HL-60 (cell line): Measurements from ENCODE around the gene HELZ.

ENCODE experiments used
- GABPA ChIP-seq: IDR thresholded peaks from 2 replicates; pipeline ENCODE4 v1.6.1; 2012; ENCODE audit warnings: low read depth
- POLR2AphosphoS5 ChIP-seq: IDR thresholded peaks from 2 replicates; pipeline ENCODE4 v1.6.1; 2012; ENCODE audit warnings: low read depth
- SPI1 ChIP-seq: IDR thresholded peaks from 2 replicates; pipeline ENCODE4 v1.6.1; 2012; ENCODE audit warnings: low read depth, mild to moderate bottlenecking, borderline replicate concordance
- TF ChIP-seq, protein P1 (sequence below): IDR thresholded peaks from one replicate; pipeline ENCODE4 v1.5.1; 2011; ENCODE audit warnings: low read length, control low read depth, inconsistent platforms; ENCODE audit not compliant: insufficient read depth
- TF ChIP-seq, protein P2 (sequence below): IDR thresholded peaks from 2 replicates; pipeline ENCODE4 v1.6.1; 2012; ENCODE audit warnings: low read depth; ENCODE audit not compliant: insufficient replicate concordance

- no peak for TF ChIP-seq GABPA
- TF ChIP-seq, protein P1, sequence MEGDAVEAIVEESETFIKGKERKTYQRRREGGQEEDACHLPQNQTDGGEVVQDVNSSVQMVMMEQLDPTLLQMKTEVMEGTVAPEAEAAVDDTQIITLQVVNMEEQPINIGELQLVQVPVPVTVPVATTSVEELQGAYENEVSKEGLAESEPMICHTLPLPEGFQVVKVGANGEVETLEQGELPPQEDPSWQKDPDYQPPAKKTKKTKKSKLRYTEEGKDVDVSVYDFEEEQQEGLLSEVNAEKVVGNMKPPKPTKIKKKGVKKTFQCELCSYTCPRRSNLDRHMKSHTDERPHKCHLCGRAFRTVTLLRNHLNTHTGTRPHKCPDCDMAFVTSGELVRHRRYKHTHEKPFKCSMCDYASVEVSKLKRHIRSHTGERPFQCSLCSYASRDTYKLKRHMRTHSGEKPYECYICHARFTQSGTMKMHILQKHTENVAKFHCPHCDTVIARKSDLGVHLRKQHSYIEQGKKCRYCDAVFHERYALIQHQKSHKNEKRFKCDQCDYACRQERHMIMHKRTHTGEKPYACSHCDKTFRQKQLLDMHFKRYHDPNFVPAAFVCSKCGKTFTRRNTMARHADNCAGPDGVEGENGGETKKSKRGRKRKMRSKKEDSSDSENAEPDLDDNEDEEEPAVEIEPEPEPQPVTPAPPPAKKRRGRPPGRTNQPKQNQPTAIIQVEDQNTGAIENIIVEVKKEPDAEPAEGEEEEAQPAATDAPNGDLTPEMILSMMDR: no peak
- TF ChIP-seq POLR2AphosphoS5: no peak
- TF ChIP-seq, protein P2, sequence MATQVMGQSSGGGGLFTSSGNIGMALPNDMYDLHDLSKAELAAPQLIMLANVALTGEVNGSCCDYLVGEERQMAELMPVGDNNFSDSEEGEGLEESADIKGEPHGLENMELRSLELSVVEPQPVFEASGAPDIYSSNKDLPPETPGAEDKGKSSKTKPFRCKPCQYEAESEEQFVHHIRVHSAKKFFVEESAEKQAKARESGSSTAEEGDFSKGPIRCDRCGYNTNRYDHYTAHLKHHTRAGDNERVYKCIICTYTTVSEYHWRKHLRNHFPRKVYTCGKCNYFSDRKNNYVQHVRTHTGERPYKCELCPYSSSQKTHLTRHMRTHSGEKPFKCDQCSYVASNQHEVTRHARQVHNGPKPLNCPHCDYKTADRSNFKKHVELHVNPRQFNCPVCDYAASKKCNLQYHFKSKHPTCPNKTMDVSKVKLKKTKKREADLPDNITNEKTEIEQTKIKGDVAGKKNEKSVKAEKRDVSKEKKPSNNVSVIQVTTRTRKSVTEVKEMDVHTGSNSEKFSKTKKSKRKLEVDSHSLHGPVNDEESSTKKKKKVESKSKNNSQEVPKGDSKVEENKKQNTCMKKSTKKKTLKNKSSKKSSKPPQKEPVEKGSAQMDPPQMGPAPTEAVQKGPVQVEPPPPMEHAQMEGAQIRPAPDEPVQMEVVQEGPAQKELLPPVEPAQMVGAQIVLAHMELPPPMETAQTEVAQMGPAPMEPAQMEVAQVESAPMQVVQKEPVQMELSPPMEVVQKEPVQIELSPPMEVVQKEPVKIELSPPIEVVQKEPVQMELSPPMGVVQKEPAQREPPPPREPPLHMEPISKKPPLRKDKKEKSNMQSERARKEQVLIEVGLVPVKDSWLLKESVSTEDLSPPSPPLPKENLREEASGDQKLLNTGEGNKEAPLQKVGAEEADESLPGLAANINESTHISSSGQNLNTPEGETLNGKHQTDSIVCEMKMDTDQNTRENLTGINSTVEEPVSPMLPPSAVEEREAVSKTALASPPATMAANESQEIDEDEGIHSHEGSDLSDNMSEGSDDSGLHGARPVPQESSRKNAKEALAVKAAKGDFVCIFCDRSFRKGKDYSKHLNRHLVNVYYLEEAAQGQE: no peak
- no peak for TF ChIP-seq SPI1
Measured at GRCh38 chr17:67056746-67057490, 188.1 kb downstream of the HELZ start.
